NOMO-1 treated with DMSO at 0.1 percent for 48 hours (cell line): ENCODE data around the gene SMPX.

Experiments used
- DNase-seq: peaks from one replicate; lab custom pipeline; 2025; ENCODE audit not compliant: unreplicated experiment; lab: John Stamatoyannopoulos, UW

SMPX gene

GRCh38 chrX:21744721-21745120 lies 13.2 kb downstream of the SMPX start:
- no peak for DNase-seq

GRCh38 chrX:21744060-21744459 lies 13.9 kb downstream of the SMPX start:
- no peak for DNase-seq

GRCh38 chrX:21741869-21742701 lies 15.8 kb downstream of the SMPX start:
- DNase-seq = no peak

GRCh38 chrX:21741364-21741763 lies 16.6 kb downstream of the SMPX start:
- no peak for DNase-seq

GRCh38 chrX:21740329-21741274 lies 17.3 kb downstream of the SMPX start:
- no peak for DNase-seq

GRCh38 chrX:21738950-21739287 lies 19.0 kb downstream of the SMPX start:
- DNase-seq = no peak

GRCh38 chrX:21738210-21738949 lies 19.5 kb downstream of the SMPX start:
- no peak for DNase-seq

GRCh38 chrX:21735768-21736127 lies 22.2 kb downstream of the SMPX start:
- no peak for DNase-seq

- no peak for DNase-seq
Observed at GRCh38 chrX:21735038-21735767, 22.7 kb downstream of the SMPX start.

- no peak for DNase-seq
Observed at GRCh38 chrX:21734175-21734574, 23.7 kb downstream of the SMPX start.

GRCh38 chrX:21733705-21734104 lies 24.2 kb downstream of the SMPX start:
- no peak for DNase-seq

GRCh38 chrX:21730026-21730425 lies 27.9 kb downstream of the SMPX start:
- peak; percentile 47 for DNase-seq

- DNase-seq = no peak
Observed at GRCh38 chrX:21728276-21728968, 29.5 kb downstream of the SMPX start.

- DNase-seq = peak; percentile 66
Observed at GRCh38 chrX:21725916-21726315, 32.0 kb downstream of the SMPX start.

GRCh38 chrX:21725496-21725895 lies 32.4 kb downstream of the SMPX start:
- DNase-seq = peak; percentile 53

GRCh38 chrX:21723814-21724213 lies 34.1 kb downstream of the SMPX start:
- DNase-seq = no peak

- no peak for DNase-seq
Observed at GRCh38 chrX:21723084-21723483, 34.8 kb downstream of the SMPX start.

GRCh38 chrX:21721195-21721594 lies 36.7 kb downstream of the SMPX start:
- no peak for DNase-seq

GRCh38 chrX:21718575-21718974 lies 39.3 kb downstream of the SMPX start:
- no peak for DNase-seq

- DNase-seq = no peak
Observed at GRCh38 chrX:21717802-21718201, 40.1 kb downstream of the SMPX start.
